ENCODE data around the gene CC2D1A. TPM values are rescaled to one million over a fixed set of nuclear protein-coding genes. Genes with fewer than 3 reads are reported as not detected.

Gene CC2D1A
- total RNA-seq, 2 experiments from 2014 or later = 30.2 to 34.3 TPM

- Mint-ChIP-seq H3K36me3 (ENCODE audit: low read depth) (no peaks in the 10 kb centered on the region), H3K27me3 (no peaks in the 10 kb centered on the region), H3K9me3 (ENCODE audit: low read depth) (no peaks in the 10 kb centered on the region), H3K4me3 (peak overlapping the region; percentile 49), H3K4me1 (peaks cover 35% of the 10 kb centered on the region), H3K27ac (peak overlapping the region; percentile 85)
- peak; percentile 94 for ATAC-seq
- DNase-seq = peak; percentile 99
- POLR2A ChIA-PET = interaction anchor here (0.6 kb wide), 1 partner anchor 597 kb away, joined by 3 read pairs; no protein-coding TSS in a partner anchor
- intact Hi-C loops (cut with DNase I, micrococcal nuclease) = loop anchor here (1.0 to 5.0 kb wide), 21 partner anchors 26 to 597 kb away; partner anchors contain the start of genes ASF1B (in 2 of the 2), DCAF15 (in 2 of the 2), BRME1 (in 1 of the 2) and CC2D1A (in 1 of the 2)
- CTCF ChIA-PET = interaction anchor here (0.5 to 3.5 kb wide), 23 partner anchors 13 to 425 kb away, joined by 3 to 16 read pairs (median 3); partner anchors contain the start of genes ASF1B, MISP3 and RFX1
Measured at GRCh38 chr19:13880059-13881043, 25.6 kb upstream of the CC2D1A start.

DNA sequence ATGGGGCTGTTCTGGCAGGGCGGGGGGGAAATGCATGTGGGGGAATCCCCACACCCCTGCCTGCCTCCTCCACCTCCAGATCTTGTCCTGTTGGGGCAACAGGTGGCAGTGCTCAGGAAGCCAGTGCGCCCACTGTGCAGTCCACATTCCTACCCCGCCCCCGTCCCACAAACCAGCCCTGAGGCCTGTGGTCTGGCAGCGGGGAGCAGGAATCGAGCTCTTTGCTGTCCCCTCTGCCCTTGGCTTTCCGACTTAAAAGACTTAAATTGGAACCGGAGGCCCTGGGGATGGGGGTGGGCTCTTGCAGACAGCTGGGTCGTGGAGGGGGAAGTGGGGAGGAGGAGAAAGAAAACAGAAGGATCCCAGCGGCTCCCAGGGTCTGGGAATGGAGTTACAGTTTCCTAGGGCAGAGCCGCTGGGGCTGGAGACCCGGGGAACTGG lies 24.7 kb upstream of the CC2D1A start:
- peaks cover 35% of the 10 kb centered on the region for H3K4me1 Mint-ChIP-seq
- H3K36me3 Mint-ChIP-seq (ENCODE audit: low read depth) = no peaks in the 10 kb centered on the region
- ATAC-seq = no peak
- no peaks in the 10 kb centered on the region for H3K27me3 Mint-ChIP-seq
- H3K4me3 Mint-ChIP-seq = peak overlapping the region; percentile 6
- CTCF ChIA-PET = interaction anchor here (0.6 to 3.5 kb wide), 18 partner anchors 19 to 424 kb away, joined by 3 to 16 read pairs (median 4); partner anchors contain the start of genes ASF1B, MISP3 and RLN3
- no peaks in the 10 kb centered on the region for H3K9me3 Mint-ChIP-seq (ENCODE audit: low read depth)
- intact Hi-C loops (cut with DNase I, micrococcal nuclease) = loop anchor here (2.0 to 5.0 kb wide), 7 partner anchors 71 to 596 kb away; partner anchors contain the start of genes ASF1B (in 1 of the 2), DCAF15 (in 1 of the 2), DDX39A (in 1 of the 2) and IL27RA (in 1 of the 2)
- POLR2A ChIA-PET = no interaction called here
- peak overlapping the region; percentile 66 for H3K27ac Mint-ChIP-seq
- DNase-seq = peak; percentile 53

- Mint-ChIP-seq H3K4me1 (peaks cover 35% of the 10 kb centered on the region), H3K27ac (peak overlapping the region; percentile 66), H3K27me3 (no peaks in the 10 kb centered on the region), H3K9me3 (ENCODE audit: low read depth) (no peaks in the 10 kb centered on the region), H3K4me3 (peak overlapping the region; percentile 6), H3K36me3 (ENCODE audit: low read depth) (no peaks in the 10 kb centered on the region)
- ATAC-seq = peak; percentile 40
- peak; percentile 69 for DNase-seq
- POLR2A ChIA-PET = interaction anchor here (0.6 to 1.0 kb wide), 4 partner anchors 10 to 781 kb away, joined by 3 to 5 read pairs (median 3); partner anchors contain the start of gene ASF1B
- CTCF ChIA-PET = interaction anchor here (0.6 to 3.5 kb wide), 15 partner anchors 20 to 314 kb away, joined by 3 to 16 read pairs (median 4); partner anchors contain the start of genes ASF1B, MISP3 and RLN3
- intact Hi-C loops (cut with DNase I, micrococcal nuclease) = loop anchor here (2.0 to 5.0 kb wide), 7 partner anchors 70 to 595 kb away; partner anchors contain the start of genes ASF1B (in 1 of the 2), DCAF15 (in 1 of the 2), DDX39A (in 1 of the 2) and IL27RA (in 1 of the 2)
Measured at GRCh38 chr19:13881692-13882418, 24.1 kb upstream of the CC2D1A start.

DNA sequence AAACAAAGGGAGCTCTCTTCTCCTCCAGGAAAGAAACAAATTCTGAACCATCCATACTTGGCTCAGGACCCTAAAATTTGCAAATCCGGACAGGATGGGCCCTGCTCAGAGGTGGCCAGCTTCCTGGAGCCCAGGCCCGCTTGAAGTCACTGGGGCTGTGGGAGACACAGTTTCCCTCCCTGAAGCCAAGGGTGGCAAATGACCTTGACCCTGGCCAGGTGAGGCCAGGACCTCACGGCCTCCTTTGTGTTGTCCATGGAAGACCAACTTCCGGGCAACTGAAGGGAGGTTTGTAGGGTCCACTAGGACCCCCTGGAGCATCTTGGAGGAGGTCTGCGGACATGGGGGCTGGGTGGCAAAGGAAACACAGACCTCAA lies 23.6 kb upstream of the CC2D1A start:
- ATAC-seq (no peak), DNase-seq (no peak)
- no peaks in the 10 kb centered on the region for H3K27me3 Mint-ChIP-seq
- H3K9me3 Mint-ChIP-seq (ENCODE audit: low read depth) = no peaks in the 10 kb centered on the region
- POLR2A ChIA-PET = interaction anchor here (0.6 to 1.0 kb wide), 3 partner anchors 10 to 782 kb away, joined by 3 to 5 read pairs (median 3); partner anchors contain the start of gene ASF1B
- H3K27ac Mint-ChIP-seq = peak overlapping the region; percentile 66
- intact Hi-C loops (cut with DNase I, micrococcal nuclease) = loop anchor here (5.0 kb wide), 4 partner anchors 70 to 595 kb away; partner anchors contain the start of genes DCAF15 (in 1 of the 2), IL27RA (in 1 of the 2) and PTGER1 (in 1 of the 2)
- CTCF ChIA-PET = interaction anchor here (0.6 to 2.1 kb wide), 9 partner anchors 86 to 254 kb away, joined by 3 to 8 read pairs (median 4); partner anchors contain the start of genes ASF1B, MISP3 and RLN3
- H3K36me3 Mint-ChIP-seq (ENCODE audit: low read depth) = no peaks in the 10 kb centered on the region
- H3K4me1 Mint-ChIP-seq = peaks cover 35% of the 10 kb centered on the region
- H3K4me3 Mint-ChIP-seq = peak overlapping the region; percentile 6

- H3K27ac Mint-ChIP-seq = no peak overlapping the region
- no peaks in the 10 kb centered on the region for H3K9me3 Mint-ChIP-seq (ENCODE audit: low read depth)
- H3K27me3 Mint-ChIP-seq = no peaks in the 10 kb centered on the region
- no peak overlapping the region for H3K4me3 Mint-ChIP-seq
- ATAC-seq = no peak
- DNase-seq = peak; percentile 39
- H3K36me3 Mint-ChIP-seq (ENCODE audit: low read depth) = no peaks in the 10 kb centered on the region
- intact Hi-C loops (cut with DNase I, micrococcal nuclease) = loop anchor here (5.0 kb wide), 4 partner anchors 69 to 594 kb away; partner anchors contain the start of genes DCAF15 (in 1 of the 2), IL27RA (in 1 of the 2) and PTGER1 (in 1 of the 2)
- H3K4me1 Mint-ChIP-seq = peaks cover 35% of the 10 kb centered on the region
- POLR2A ChIA-PET = interaction anchor here (0.6 to 1.0 kb wide), 2 partner anchors 11 to 782 kb away, joined by 3 to 5 read pairs; no protein-coding TSS in a partner anchor
- CTCF ChIA-PET = interaction anchor here (0.6 to 2.1 kb wide), 5 partner anchors 145 to 254 kb away, joined by 3 to 8 read pairs (median 4); partner anchors contain the start of genes ASF1B, MISP3 and RLN3
Measured at GRCh38 chr19:13882836-13883235, 23.2 kb upstream of the CC2D1A start.

- intact Hi-C loops (cut with DNase I, micrococcal nuclease) = loop anchor here (5.0 kb wide), 4 partner anchors 69 to 594 kb away; partner anchors contain the start of genes DCAF15 (in 1 of the 2), IL27RA (in 1 of the 2) and PTGER1 (in 1 of the 2)
- Mint-ChIP-seq H3K36me3 (ENCODE audit: low read depth) (no peaks in the 10 kb centered on the region), H3K27me3 (no peaks in the 10 kb centered on the region), H3K9me3 (ENCODE audit: low read depth) (no peaks in the 10 kb centered on the region), H3K4me1 (peaks cover 35% of the 10 kb centered on the region), H3K27ac (no peak overlapping the region), H3K4me3 (no peak overlapping the region)
- CTCF ChIA-PET = interaction anchor here (0.8 to 2.1 kb wide), 2 partner anchors 189 to 233 kb away, joined by 3 to 4 read pairs; partner anchors contain the start of gene MISP3
- POLR2A ChIA-PET = interaction anchor here (0.6 kb wide), 1 partner anchor 22 kb away, joined by 4 read pairs; no protein-coding TSS in a partner anchor
- ATAC-seq (no peak), DNase-seq (no peak)
Measured at GRCh38 chr19:13883516-13884064, 22.4 kb upstream of the CC2D1A start.

GRCh38 chr19:13884726-13885591 lies 21.0 kb upstream of the CC2D1A start:
- Mint-ChIP-seq H3K27me3 (no peaks in the 10 kb centered on the region), H3K36me3 (ENCODE audit: low read depth) (no peaks in the 10 kb centered on the region), H3K4me1 (peaks cover 33% of the 10 kb centered on the region), H3K27ac (no peak overlapping the region), H3K9me3 (ENCODE audit: low read depth) (no peaks in the 10 kb centered on the region), H3K4me3 (no peak overlapping the region)
- intact Hi-C loops (cut with DNase I, micrococcal nuclease) = loop anchor here (5.0 kb wide), 4 partner anchors 67 to 592 kb away; partner anchors contain the start of genes DCAF15 (in 1 of the 2), IL27RA (in 1 of the 2) and PTGER1 (in 1 of the 2)
- DNase-seq = no peak
- ChIA-PET POLR2A (no interaction called here), CTCF (interaction anchor here (0.7 to 2.0 kb wide), 2 partner anchors 18 to 230 kb away, joined by 3 to 7 read pairs; no protein-coding TSS in a partner anchor)
- ATAC-seq = no peak

- Mint-ChIP-seq H3K27me3 (no peaks in the 10 kb centered on the region), H3K27ac (no peak overlapping the region), H3K4me1 (peaks cover 26% of the 10 kb centered on the region), H3K4me3 (no peak overlapping the region), H3K36me3 (ENCODE audit: low read depth) (no peaks in the 10 kb centered on the region), H3K9me3 (ENCODE audit: low read depth) (no peaks in the 10 kb centered on the region)
- intact Hi-C loops (cut with DNase I, micrococcal nuclease) = no loop called here
- POLR2A ChIA-PET = interaction anchor here (0.6 kb wide), 1 partner anchor 17 kb away, joined by 9 read pairs; no protein-coding TSS in a partner anchor
- DNase-seq (no peak), ATAC-seq (no peak)
- CTCF ChIA-PET = interaction anchor here (0.7 to 2.0 kb wide), 4 partner anchors 17 to 230 kb away, joined by 3 to 7 read pairs (median 4); no protein-coding TSS in a partner anchor
Measured at GRCh38 chr19:13885826-13886365, 20.1 kb upstream of the CC2D1A start.

DNA sequence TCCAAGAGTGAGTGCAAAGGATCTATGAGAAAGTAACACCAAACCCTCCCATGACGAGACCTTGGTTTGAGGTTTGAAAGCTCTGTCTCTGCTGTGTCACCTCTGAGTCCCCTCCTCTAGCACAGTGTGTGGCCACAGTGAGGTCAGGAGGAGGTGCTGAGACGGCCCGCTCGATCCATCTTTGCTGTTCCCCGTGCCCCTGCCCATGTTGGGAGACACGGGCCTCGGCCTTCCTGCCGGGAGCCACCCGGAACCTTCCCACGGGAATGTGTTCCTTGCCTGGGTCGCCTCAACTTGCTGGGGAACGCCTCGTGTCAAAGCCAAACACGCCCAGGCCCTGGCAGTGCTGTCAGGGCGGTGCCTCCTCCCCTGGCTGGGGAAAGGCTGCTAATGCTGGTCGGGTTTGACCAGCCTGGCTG lies 19.0 kb upstream of the CC2D1A start:
- peaks cover 14% of the 10 kb centered on the region for H3K4me1 Mint-ChIP-seq
- POLR2A ChIA-PET = no interaction called here
- ATAC-seq (peak; percentile 68), DNase-seq (peak; percentile 43)
- no peak overlapping the region for H3K4me3 Mint-ChIP-seq
- no peaks in the 10 kb centered on the region for H3K36me3 Mint-ChIP-seq (ENCODE audit: low read depth)
- H3K9me3 Mint-ChIP-seq (ENCODE audit: low read depth) = no peaks in the 10 kb centered on the region
- CTCF ChIA-PET = interaction anchor here (0.6 to 2.0 kb wide), 4 partner anchors 16 to 307 kb away, joined by 3 to 7 read pairs (median 4); no protein-coding TSS in a partner anchor
- H3K27ac Mint-ChIP-seq = no peak overlapping the region
- H3K27me3 Mint-ChIP-seq = no peaks in the 10 kb centered on the region
- intact Hi-C loops (cut with DNase I, micrococcal nuclease) = no loop called here

Measured in activated CD4-positive, alpha-beta T cell treated with anti-CD3 and anti-CD28 coated beads for 36 hours (primary cell).